ENCODE results near the gene CRABP1.

GRCh38 chr15:78387246-78388037, 47.3 kb downstream of the CRABP1 start:
- no peak for TF ChIP-seq POLR2A (IDR thresholded peaks at IDR 0.05)
- no peak for TF ChIP-seq CTCF (IDR thresholded peaks at IDR 0.05)

Data from right lobe of liver (tissue), 4 donors.